Measurements from ENCODE around the gene TNFRSF1B. TPM values are rescaled to one million over a fixed set of nuclear protein-coding genes. Genes with fewer than 3 reads are reported as not detected.

TNFRSF1B gene
- total RNA-seq, 4 donors from 2014 or later: 4.4 to 20.4 (median 9.0) TPM

- H3K27me3 ChIP-seq: no peaks in the 10 kb centered on the region
- intact Hi-C loops (cut with DNase I): no loop called here
- no peak for DNase-seq
Observed at GRCh38 chr1:12246584-12246983, 79.8 kb downstream of the TNFRSF1B start.

GRCh38 chr1:12249181-12249580, 82.4 kb downstream of the TNFRSF1B start:
- intact Hi-C loops (cut with DNase I): no loop called here
- no peak for DNase-seq
- H3K27ac ChIP-seq: no peak overlapping the region
- H3K4me3 ChIP-seq (replicated peaks in 1 of 3): no peak overlapping the region
- 98 to 100% methylated on average over 1 of the region's 1 CpG for WGBS, 2 donors
- no peak for TF ChIP-seq POLR2A (IDR thresholded peaks at IDR 0.05)
- no peak for TF ChIP-seq CTCF (IDR thresholded peaks at IDR 0.05)
- peaks cover 9 to 18% of the 10 kb centered on the region in 2 donors for H3K4me1 ChIP-seq
- peaks cover 46 to 50% of the 10 kb centered on the region in 2 donors for H3K36me3 ChIP-seq
- H3K27me3 ChIP-seq: no peaks in the 10 kb centered on the region
- no peaks in the 10 kb centered on the region for H3K9me3 ChIP-seq

More at GRCh38 chr1:12246584-12246983, 79.8 kb downstream of the TNFRSF1B start:
- no peak overlapping the region for H3K4me3 ChIP-seq (replicated peaks in 1 of 3)
- TF ChIP-seq CTCF (IDR thresholded peaks at IDR 0.05) (no peak), POLR2A (IDR thresholded peaks at IDR 0.05) (no peak)
- H3K9me3 ChIP-seq: no peaks in the 10 kb centered on the region
- peaks cover 9 to 21% of the 10 kb centered on the region in 2 donors for H3K4me1 ChIP-seq
- 88 to 91% methylated on average over 6 of the region's 6 CpGs for WGBS, 2 donors
- H3K27ac ChIP-seq: no peak overlapping the region
- H3K36me3 ChIP-seq: peaks cover 43 to 50% of the 10 kb centered on the region in 2 donors

GRCh38 chr1:12249748-12250147, 83.0 kb downstream of the TNFRSF1B start:
- DNase-seq: no peak
- TF ChIP-seq CTCF (IDR thresholded peaks at IDR 0.05): no peak
- no peak for TF ChIP-seq POLR2A (IDR thresholded peaks at IDR 0.05)
- intact Hi-C loops (cut with DNase I): no loop called here
- H3K36me3 ChIP-seq: peaks cover 43 to 45% of the 10 kb centered on the region in 2 donors
- no peak overlapping the region for H3K27ac ChIP-seq
- peaks cover 6 to 13% of the 10 kb centered on the region in 2 donors for H3K4me1 ChIP-seq
- H3K27me3 ChIP-seq: no peaks in the 10 kb centered on the region
- H3K4me3 ChIP-seq (replicated peaks in 1 of 3): no peak overlapping the region
- H3K9me3 ChIP-seq: no peaks in the 10 kb centered on the region
- 88 to 90% methylated on average over 6 of the region's 6 CpGs for WGBS, 2 donors

GRCh38 chr1:12251442-12251841, 84.7 kb downstream of the TNFRSF1B start:
- H3K36me3 ChIP-seq: peaks cover 42 to 46% of the 10 kb centered on the region in 2 donors

GRCh38 chr1:12255913-12256312, 89.1 kb downstream of the TNFRSF1B start:
- WGBS, 2 donors: 91 to 98% methylated on average over 2 of the region's 2 CpGs
- Histone ChIP-seq H3K9me3 (no peaks in the 10 kb centered on the region), H3K27me3 (no peaks in the 10 kb centered on the region), H3K36me3 (peaks cover 56 to 61% of the 10 kb centered on the region in 2 donors), H3K27ac (no peak overlapping the region), H3K4me3 (replicated peaks in 1 of 3) (no peak overlapping the region), H3K4me1 (no peaks in the 10 kb centered on the region)
- TF ChIP-seq CTCF (IDR thresholded peaks at IDR 0.05) (no peak), POLR2A (IDR thresholded peaks at IDR 0.05) (no peak)
- no peak for DNase-seq
- intact Hi-C loops (cut with DNase I): no loop called here

More at GRCh38 chr1:12251442-12251841, 84.7 kb downstream of the TNFRSF1B start:
- Histone ChIP-seq H3K4me3 (replicated peaks in 1 of 3) (no peak overlapping the region), H3K27me3 (no peaks in the 10 kb centered on the region), H3K4me1 (peaks cover 0 to under 1% of the 10 kb centered on the region in 2 donors), H3K27ac (no peak overlapping the region), H3K9me3 (no peaks in the 10 kb centered on the region)
- intact Hi-C loops (cut with DNase I): no loop called here
- WGBS, 2 donors: 53 to 61% methylated on average over 5 of the region's 5 CpGs
- DNase-seq: no peak
- TF ChIP-seq CTCF (IDR thresholded peaks at IDR 0.05) (no peak), POLR2A (IDR thresholded peaks at IDR 0.05) (no peak)
